Dermis blood vessel endothelial cell (primary cell): ENCODE measurements around the gene PACSIN3. TPM values are rescaled to one million over a fixed set of nuclear protein-coding genes. Genes with fewer than 3 reads are reported as not detected.
"Not testable (repeated sequence)": the region's sequence is repeated elsewhere in the genome, so short reads cannot be mapped to it uniquely, and the experiment has no call there.

Source experiments
- DNase-seq: peaks from one replicate; pipeline ENCODE4 v3.0.0; 2010
- total RNA-seq: library from RNA; depleted of rRNA; stranded (reverse); fragments of >200 nt; gene quantifications from 2 replicates; pipeline ENCODE4 v1.2.3, GENCODE V29; 2014

The PACSIN3 gene
- 16.7 and 23.2 TPM in 2 replicates for total RNA-seq

GRCh38 chr11:47186076-47186699 is at the start of gene PACSIN3:
Gene PACSIN3, minus strand, starts transcription at chr11:47186434. Its CDS starts 3,707 bp downstream, at chr11:47182727.
- DNase-seq = peak; percentile 60

GRCh38 chr11:47235163-47235562 is 48.9 kb upstream of the PACSIN3 start:
- DNase-seq = no peak

DNA sequence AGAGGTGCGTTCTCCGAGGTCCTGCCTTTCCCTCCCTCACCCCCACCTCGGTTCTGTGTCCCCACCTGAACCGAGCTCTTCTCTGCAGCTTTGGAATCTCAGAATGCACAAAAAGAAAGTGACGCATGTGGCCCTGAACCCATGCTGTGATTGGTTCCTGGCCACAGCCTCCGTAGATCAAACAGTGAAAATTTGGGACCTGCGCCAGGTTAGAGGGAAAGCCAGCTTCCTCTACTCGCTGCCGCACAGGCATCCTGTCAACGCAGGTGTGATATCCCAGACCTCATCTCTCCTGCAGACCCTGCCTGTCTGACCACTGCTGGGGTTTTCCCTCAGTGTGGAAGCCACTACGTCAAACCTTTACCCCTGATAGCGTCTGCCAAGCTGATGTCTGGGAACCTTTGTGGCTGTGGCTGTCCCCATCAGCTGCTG is 48.5 kb upstream of the PACSIN3 start:
- peak; percentile 62 for DNase-seq

DNA sequence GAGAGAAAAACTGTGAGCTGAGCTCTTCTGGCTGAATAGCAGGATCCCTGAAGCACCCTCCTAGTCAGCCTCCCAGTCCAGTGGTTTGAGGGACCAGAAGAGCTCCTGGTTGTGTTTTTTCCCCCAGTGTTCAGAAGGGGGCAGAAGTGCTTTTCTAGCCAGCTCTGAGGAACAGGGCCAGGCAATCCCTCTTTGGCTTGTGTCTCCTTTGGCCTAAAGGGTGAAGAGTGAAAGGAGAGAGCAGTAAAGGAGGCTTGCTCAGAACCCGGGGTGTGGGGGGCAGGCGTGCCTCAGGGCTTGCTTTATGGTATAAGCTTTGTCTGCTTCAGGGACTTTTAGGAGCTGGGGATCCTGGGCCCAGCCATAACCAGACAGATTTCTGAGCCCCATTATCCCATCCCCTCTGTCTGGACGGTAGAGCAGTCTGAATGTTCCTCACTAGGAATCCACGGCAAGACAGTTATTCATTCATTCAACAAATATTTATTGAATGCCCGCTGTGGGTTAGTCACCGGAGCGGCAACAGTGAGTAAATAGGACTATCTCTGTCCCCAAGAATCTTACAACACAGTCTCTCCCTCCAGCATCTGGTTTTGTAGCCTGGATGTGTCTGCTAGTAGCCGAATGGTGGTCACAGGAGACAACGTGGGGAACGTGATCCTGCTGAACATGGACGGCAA is 47.9 kb upstream of the PACSIN3 start:
- peak; percentile 68 for DNase-seq

GRCh38 chr11:47233051-47233450 is 46.8 kb upstream of the PACSIN3 start:
- DNase-seq = no peak

DNA sequence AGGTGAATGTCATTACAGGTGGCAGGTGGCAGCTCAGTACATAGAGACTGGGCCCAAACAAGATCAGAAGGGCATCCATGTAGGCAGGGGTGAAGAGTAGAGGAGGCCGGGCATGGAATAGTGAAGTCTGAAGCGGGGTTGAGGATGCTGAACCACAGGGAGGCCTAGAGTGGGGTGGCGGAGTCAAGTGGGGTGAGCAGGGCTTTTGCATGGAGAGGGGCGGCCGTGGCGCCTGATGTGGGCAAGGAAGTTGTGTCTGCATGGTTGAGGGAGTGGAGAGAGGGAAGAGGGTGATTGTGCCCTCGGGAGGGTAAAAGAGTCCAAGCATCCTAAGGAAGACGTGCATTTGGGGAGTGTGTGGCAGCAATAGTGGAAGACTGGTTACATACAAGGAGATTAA is 42.9 kb upstream of the PACSIN3 start:
- no peak for DNase-seq

- DNase-seq = no peak
Observed at GRCh38 chr11:47225552-47226400, 39.5 kb upstream of the PACSIN3 start.

GRCh38 chr11:47222696-47223095 is 36.5 kb upstream of the PACSIN3 start:
- DNase-seq = no peak

DNA sequence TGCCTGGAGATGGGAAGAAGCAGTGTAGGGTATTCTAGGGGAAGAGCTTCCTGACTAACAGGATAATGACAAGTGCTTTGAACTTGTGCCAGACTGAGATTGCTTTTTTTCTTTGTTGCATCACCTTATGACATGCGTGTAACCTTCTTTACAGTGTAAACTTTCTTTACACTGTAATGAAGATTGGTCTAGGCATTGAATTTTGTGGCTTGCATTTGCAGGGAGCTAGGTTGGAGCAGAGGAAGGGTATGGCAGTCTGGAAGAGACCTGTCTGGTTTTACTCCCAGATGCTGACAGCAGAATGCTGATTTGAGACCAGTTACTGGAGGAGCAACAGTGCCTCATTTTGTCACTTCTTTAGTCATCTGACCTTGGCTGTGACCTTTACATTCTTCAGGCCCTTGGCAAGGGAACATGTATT is 34.2 kb upstream of the PACSIN3 start:
- peak; percentile 85 for DNase-seq

GRCh38 chr11:47216121-47216798 is 30.0 kb upstream of the PACSIN3 start:
- DNase-seq = peak; percentile 85

- no peak for DNase-seq
Observed at GRCh38 chr11:47215366-47215910, 29.2 kb upstream of the PACSIN3 start.

- DNase-seq = peak; percentile 90
Observed at GRCh38 chr11:47213950-47214565, 27.8 kb upstream of the PACSIN3 start.

GRCh38 chr11:47212938-47213337 is 26.7 kb upstream of the PACSIN3 start:
- DNase-seq = no peak

- no peak for DNase-seq
Observed at GRCh38 chr11:47208628-47209027, 22.4 kb upstream of the PACSIN3 start.

- not testable (repeated sequence) for DNase-seq
Observed at GRCh38 chr11:47208008-47208552, 21.8 kb upstream of the PACSIN3 start.

DNA sequence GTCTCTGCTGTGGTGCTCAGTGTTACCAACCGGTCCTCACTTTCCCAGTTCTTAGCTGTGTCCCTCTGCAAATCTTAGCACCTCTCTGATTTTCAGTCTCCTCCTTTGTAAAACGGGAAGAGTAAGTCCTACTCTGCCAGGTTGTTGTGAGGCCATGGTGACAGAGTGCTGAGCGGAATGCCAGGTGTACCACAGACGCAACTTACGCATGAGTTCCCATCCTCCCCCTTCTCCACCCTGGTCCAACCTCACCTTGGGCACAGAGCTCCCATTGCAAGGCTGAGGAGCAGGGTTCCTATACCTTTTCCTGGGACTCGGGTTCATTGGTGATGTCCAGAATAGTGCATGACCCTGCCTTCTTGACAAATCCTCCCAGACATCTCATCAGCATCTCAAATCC is 21.2 kb upstream of the PACSIN3 start:
- no peak for DNase-seq

DNA sequence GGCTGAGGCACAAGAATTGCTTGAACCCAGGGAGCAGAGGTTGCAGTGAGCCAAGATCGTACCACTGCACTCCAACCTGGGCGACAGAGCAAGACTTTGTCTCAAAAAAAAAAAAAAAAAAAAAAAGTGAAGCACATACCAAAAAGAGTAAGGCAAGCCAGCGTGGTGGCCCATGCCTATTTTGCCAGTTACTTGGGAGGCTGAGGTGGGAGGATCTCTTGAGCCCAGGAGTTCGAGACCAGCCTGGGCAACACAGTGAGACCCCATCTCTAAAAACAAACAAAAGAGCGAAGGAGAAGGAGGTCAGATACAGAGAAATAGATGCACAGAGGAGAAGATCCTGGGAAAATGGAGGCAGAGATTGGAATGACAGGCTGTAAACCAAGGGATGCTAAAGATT is 20.3 kb upstream of the PACSIN3 start:
- not testable (repeated sequence) for DNase-seq

GRCh38 chr11:47204637-47204989 is 18.4 kb upstream of the PACSIN3 start:
- no peak for DNase-seq

GRCh38 chr11:47202576-47202975 is 16.3 kb upstream of the PACSIN3 start:
- no peak for DNase-seq

GRCh38 chr11:47201015-47201414 is 14.8 kb upstream of the PACSIN3 start:
- DNase-seq = no peak

- not testable (repeated sequence) for DNase-seq
Observed at GRCh38 chr11:47198161-47198560, 11.9 kb upstream of the PACSIN3 start.

DNA sequence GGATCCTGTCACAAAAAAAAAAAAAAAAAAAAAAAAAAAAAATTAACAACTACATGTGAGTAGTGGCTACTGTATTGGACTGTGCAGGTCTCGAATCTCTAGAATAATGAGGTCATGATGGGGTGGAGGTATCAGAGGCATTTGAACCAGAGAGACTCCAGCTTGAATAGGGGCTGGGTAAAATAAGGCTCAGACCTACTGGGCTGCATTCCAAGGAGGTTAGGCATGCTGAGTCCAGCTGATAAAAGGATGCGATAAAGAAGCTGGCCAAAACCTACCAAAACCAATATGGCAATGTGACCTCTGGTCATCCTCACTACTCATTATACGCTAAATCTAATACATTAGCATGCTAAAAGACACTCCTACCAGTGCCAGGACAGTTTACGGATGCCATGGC is 5.9 kb upstream of the PACSIN3 start:
- no peak for DNase-seq
